Fibroblast of lung (primary cell): ENCODE measurements around the gene TNNT3. TPM values are rescaled to one million over a fixed set of nuclear protein-coding genes. Genes with fewer than 3 reads are reported as not detected.

Experiments used
- DNase-seq, 2 donors: peaks; one replicate each; pipeline versions ENCODE4 v3.0.0 to v3.0.0-alpha.2; 2010; ENCODE audit warnings: low read depth in 2 of 2
- H2AFZ ChIP-seq: 2 replicates; pipeline ENCODE4 v1.5.1; 2012; ENCODE audit warnings: low read length, control low read depth, inconsistent platforms
- H3K27ac ChIP-seq: 2 replicates; pipeline ENCODE4 v1.5.1; 2011; ENCODE audit warnings: low read length, control low read depth; ENCODE audit not compliant: insufficient read depth
- H3K27me3 ChIP-seq: 2 replicates; pipeline ENCODE4 v1.5.1; 2011; ENCODE audit warnings: mild to moderate bottlenecking, low read length; ENCODE audit not compliant: control insufficient read depth, insufficient read depth
- H3K36me3 ChIP-seq: 2 replicates; pipeline ENCODE4 v1.5.1; 2011; ENCODE audit warnings: low read length; ENCODE audit not compliant: control insufficient read depth, insufficient read depth
- H3K4me1 ChIP-seq: 2 replicates; pipeline ENCODE4 v1.5.1; 2011; ENCODE audit warnings: low read length; ENCODE audit not compliant: control insufficient read depth, insufficient read depth; ENCODE audit errors: extremely low read depth
- H3K4me2 ChIP-seq: 2 replicates; pipeline ENCODE4 v1.5.1; 2011; ENCODE audit warnings: low read length, control low read depth; ENCODE audit not compliant: insufficient read depth; ENCODE audit errors: extremely low read depth
- H3K4me3 ChIP-seq, 4 experiments: fragments of 200-600 bp in 1 of 4; sonication (generic) in 1 of 4; replicated peaks in 1 of 4; 2 replicates each; pipeline ENCODE4 v1.5.1; 2011 to 2016; ENCODE audit warnings: low read length in 4 of 4, low read depth in 3 of 4, mild to moderate bottlenecking in 3 of 4, control low read depth in 2 of 4, inconsistent platforms in 1 of 4, mixed read lengths in 1 of 4; ENCODE audit not compliant: insufficient read depth in 1 of 4; ENCODE audit errors: control extremely low read depth in 1 of 4
- H3K79me2 ChIP-seq: 2 replicates; pipeline ENCODE4 v1.5.1; 2012; ENCODE audit warnings: mild to moderate bottlenecking, low read length, inconsistent platforms; ENCODE audit not compliant: control insufficient read depth, insufficient read depth
- H3K9ac ChIP-seq: 2 replicates; pipeline ENCODE4 v1.5.1; 2011; ENCODE audit warnings: mild to moderate bottlenecking, low read length, control low read depth; ENCODE audit not compliant: insufficient read depth
- H3K9me3 ChIP-seq: 2 replicates; pipeline ENCODE4 v1.5.1; 2012; ENCODE audit warnings: low read depth, low read length; ENCODE audit not compliant: control insufficient read depth, insufficient read depth
- H4K20me1 ChIP-seq: 2 replicates; pipeline ENCODE4 v1.5.1; 2011; ENCODE audit warnings: low read length; ENCODE audit not compliant: control insufficient read depth, insufficient read depth; ENCODE audit errors: extremely low read depth
- EZH2 ChIP-seq: IDR thresholded peaks from 2 replicates; pipeline ENCODE4 v1.5.1; 2012; ENCODE audit warnings: low read length, control low read depth, mild to moderate bottlenecking; ENCODE audit errors: missing control alignments
- polyA plus RNA-seq, 2 donors: library from polyadenylated mRNA; depleted of rRNA in 1 of 2; stranded (reverse) in 1 of 2; unstranded in 1 of 2; fragments of >200 nt; gene quantifications; 2 replicates each; pipeline ENCODE4 v1.2.1, GENCODE V29; 2011 to 2012; ENCODE audit warnings: missing spikeins in 1 of 2
- total RNA-seq: library from RNA; depleted of rRNA; stranded (reverse); fragments of >200 nt; gene quantifications from 2 replicates; pipeline ENCODE4 v1.2.1, GENCODE V29; 2014
- TF ChIP-seq, protein P1 (sequence below), 2 donors: IDR thresholded peaks in 1 of 2; conservative IDR thresholded peaks in 1 of 2; 1 replicate in 1 of 2; 2 replicates in 1 of 2; pipeline ENCODE4 v1.5.1; 2011 to 2012; ENCODE audit warnings: low read length in 2 of 2, control low read depth in 1 of 2, inconsistent platforms in 1 of 2, low read depth in 1 of 2, mild to moderate bottlenecking in 1 of 2

The TNNT3 gene
- total and polyA plus RNA-seq, 2 donors (not counting 1 experiment from before 2014, with no cell fraction given): not detected

- H3K27ac ChIP-seq: no peak overlapping the region
- no peak for DNase-seq
These were observed 15.9 kb downstream of the TNNT3 start for GRCh38 chr11:1935156-1936071.

DNA sequence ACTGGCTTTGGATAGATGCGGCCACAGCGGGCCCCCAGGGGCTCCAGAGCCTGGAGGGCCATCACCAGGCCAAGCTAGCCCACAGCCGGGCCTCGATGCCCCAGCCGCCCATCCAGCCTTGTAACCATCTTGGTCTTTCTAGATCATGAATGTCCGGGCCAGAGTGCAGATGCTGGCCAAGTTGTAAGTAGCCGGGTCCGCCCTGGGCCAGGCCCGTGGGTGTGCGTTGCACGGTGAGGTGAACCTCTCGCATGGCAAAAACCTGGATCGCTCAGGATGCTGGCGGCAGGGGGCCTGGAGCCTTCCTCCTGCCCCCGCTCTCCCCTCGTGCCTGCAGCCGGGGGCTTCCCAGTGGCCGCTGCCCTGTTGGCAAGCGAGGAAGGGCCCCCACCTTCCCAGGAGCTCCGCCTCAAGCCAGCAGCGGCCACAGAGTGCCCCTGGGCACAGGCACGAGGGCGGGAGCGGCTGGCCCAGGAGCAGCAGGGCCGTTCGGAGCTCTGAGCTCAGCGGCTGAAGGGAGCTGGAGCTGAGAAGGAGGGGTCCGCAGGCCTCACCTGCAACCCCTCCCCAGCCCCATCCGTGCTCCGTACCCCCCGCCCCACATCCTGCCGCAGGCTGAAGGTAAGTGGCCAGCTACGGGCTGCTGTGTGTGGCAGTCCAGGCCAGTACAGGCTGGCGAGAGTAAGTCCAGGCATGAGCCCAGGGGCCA is 16.7 kb downstream of the TNNT3 start:
- no peak for TF ChIP-seq EZH2
- TF ChIP-seq, protein P1, sequence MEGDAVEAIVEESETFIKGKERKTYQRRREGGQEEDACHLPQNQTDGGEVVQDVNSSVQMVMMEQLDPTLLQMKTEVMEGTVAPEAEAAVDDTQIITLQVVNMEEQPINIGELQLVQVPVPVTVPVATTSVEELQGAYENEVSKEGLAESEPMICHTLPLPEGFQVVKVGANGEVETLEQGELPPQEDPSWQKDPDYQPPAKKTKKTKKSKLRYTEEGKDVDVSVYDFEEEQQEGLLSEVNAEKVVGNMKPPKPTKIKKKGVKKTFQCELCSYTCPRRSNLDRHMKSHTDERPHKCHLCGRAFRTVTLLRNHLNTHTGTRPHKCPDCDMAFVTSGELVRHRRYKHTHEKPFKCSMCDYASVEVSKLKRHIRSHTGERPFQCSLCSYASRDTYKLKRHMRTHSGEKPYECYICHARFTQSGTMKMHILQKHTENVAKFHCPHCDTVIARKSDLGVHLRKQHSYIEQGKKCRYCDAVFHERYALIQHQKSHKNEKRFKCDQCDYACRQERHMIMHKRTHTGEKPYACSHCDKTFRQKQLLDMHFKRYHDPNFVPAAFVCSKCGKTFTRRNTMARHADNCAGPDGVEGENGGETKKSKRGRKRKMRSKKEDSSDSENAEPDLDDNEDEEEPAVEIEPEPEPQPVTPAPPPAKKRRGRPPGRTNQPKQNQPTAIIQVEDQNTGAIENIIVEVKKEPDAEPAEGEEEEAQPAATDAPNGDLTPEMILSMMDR (conservative IDR thresholded peaks at IDR 0.05 in 1 of 2, IDR thresholded peaks at IDR 0.05 in 1 of 2; ENCODE audit: low read depth in 1 of 2, low read length in 2 of 2): no peak
- no peaks in the 10 kb centered on the region for H3K79me2 ChIP-seq
- H3K27ac ChIP-seq: no peak overlapping the region
- H3K36me3 ChIP-seq: no peaks in the 10 kb centered on the region
- no peak overlapping the region for H3K4me2 ChIP-seq
- no peak overlapping the region for H3K4me3 ChIP-seq
- no peak for DNase-seq
- no peaks in the 10 kb centered on the region for H4K20me1 ChIP-seq
- no peak overlapping the region for H3K9ac ChIP-seq
- H3K27me3 ChIP-seq: no peaks in the 10 kb centered on the region
- no peaks in the 10 kb centered on the region for H3K4me1 ChIP-seq
- H3K9me3 ChIP-seq: no peaks in the 10 kb centered on the region
- no peak overlapping the region for H2AFZ ChIP-seq

More at GRCh38 chr11:1935156-1936071, 15.9 kb downstream of the TNNT3 start:
- Histone ChIP-seq H3K4me2 (no peak overlapping the region), H3K4me3 (no peak overlapping the region), H3K9me3 (no peaks in the 10 kb centered on the region), H4K20me1 (no peaks in the 10 kb centered on the region), H3K27me3 (no peaks in the 10 kb centered on the region), H3K4me1 (no peaks in the 10 kb centered on the region), H3K9ac (no peak overlapping the region), H3K36me3 (no peaks in the 10 kb centered on the region), H2AFZ (no peak overlapping the region), H3K79me2 (no peaks in the 10 kb centered on the region)
- TF ChIP-seq, protein P1 (conservative IDR thresholded peaks at IDR 0.05 in 1 of 2, IDR thresholded peaks at IDR 0.05 in 1 of 2; ENCODE audit: low read depth in 1 of 2, low read length in 2 of 2): no peak
- TF ChIP-seq EZH2: no peak
